Coronary artery (tissue), 2 donors: ENCODE measurements around the gene ANO1.
A peak's percentile ranks its signal among the peaks of the same experiment; 100 is the strongest.

ENCODE experiments used
- DNase-seq: peaks from one replicate; pipeline ENCODE4 v3.0.0-alpha.2; 2017; ENCODE audit warnings: low spot score
- H3K27ac ChIP-seq, 2 donors: fragments of 200-600 bp; sonication (generic); one replicate each; pipeline ENCODE4 v1.5.1; 2016 to 2019
- H3K4me3 ChIP-seq: fragments of 200-600 bp; sonication (generic); 2 replicates; pipeline ENCODE4 v1.5.1; 2016; ENCODE audit warnings: mild to moderate bottlenecking, moderate library complexity
- TF ChIP-seq, protein P1 (sequence below): fragments of 200-600 bp; sonication (generic); IDR thresholded peaks from one replicate; pipeline ENCODE4 v1.5.1; 2019; ENCODE audit warnings: antibody characterized with exemption

ANO1 gene

DNA sequence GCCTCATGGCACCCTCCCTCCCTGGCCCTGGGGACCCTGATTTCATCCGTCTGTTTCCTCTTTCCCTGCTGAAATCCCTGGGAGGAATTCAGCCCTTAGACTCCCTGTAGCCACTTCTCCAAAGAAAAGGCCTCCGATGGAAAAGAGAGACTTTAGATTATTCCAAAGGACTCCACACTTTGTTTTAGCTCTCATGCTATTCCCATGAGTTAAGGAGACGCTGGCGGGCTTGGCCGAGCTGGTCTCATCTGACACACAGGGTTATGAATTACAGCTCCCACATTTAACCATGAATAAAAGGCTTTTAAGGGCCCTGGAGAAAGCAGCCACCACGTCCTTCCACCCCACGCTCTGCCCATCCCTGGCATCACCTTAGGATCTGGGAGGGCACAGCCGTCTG lies 57.0 kb downstream of the ANO1 start:
- DNase-seq, result no peak
- TF ChIP-seq, protein P1, sequence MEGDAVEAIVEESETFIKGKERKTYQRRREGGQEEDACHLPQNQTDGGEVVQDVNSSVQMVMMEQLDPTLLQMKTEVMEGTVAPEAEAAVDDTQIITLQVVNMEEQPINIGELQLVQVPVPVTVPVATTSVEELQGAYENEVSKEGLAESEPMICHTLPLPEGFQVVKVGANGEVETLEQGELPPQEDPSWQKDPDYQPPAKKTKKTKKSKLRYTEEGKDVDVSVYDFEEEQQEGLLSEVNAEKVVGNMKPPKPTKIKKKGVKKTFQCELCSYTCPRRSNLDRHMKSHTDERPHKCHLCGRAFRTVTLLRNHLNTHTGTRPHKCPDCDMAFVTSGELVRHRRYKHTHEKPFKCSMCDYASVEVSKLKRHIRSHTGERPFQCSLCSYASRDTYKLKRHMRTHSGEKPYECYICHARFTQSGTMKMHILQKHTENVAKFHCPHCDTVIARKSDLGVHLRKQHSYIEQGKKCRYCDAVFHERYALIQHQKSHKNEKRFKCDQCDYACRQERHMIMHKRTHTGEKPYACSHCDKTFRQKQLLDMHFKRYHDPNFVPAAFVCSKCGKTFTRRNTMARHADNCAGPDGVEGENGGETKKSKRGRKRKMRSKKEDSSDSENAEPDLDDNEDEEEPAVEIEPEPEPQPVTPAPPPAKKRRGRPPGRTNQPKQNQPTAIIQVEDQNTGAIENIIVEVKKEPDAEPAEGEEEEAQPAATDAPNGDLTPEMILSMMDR, result no peak
- H3K27ac ChIP-seq, result peak overlapping the region; percentile 38 to 76
- peak overlapping the region; percentile 46 for H3K4me3 ChIP-seq

GRCh38 chr11:70135625-70136059 lies 57.5 kb downstream of the ANO1 start:
- H3K4me3 ChIP-seq, result peak overlapping the region; percentile 46
- no peak for DNase-seq
- TF ChIP-seq, protein P1, result no peak
- peak overlapping the region; percentile 38 to 76 for H3K27ac ChIP-seq

DNA sequence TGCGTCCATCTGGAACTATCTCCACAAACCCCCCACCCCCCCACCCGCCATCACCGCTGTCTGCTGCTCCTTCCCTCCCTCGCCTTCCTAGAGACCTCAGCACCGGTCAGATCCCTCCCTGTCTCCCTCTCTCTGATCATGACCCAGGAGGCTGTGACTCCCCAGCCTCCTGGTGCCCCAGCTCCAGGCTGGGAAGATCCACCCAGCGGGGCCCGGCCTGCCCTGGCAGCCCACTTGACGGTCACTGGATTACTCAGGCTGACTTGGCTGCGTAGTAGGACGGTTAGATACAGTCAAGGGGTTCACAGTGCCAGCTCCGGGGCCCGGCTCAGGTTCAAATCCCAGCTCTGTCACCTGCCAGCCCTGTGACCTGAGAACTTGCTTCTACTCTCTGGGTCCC lies 59.3 kb downstream of the ANO1 start:
- Histone ChIP-seq H3K27ac (no peak overlapping the region), H3K4me3 (no peak overlapping the region)
- no peak for DNase-seq
- TF ChIP-seq, protein P1, result no peak

DNA sequence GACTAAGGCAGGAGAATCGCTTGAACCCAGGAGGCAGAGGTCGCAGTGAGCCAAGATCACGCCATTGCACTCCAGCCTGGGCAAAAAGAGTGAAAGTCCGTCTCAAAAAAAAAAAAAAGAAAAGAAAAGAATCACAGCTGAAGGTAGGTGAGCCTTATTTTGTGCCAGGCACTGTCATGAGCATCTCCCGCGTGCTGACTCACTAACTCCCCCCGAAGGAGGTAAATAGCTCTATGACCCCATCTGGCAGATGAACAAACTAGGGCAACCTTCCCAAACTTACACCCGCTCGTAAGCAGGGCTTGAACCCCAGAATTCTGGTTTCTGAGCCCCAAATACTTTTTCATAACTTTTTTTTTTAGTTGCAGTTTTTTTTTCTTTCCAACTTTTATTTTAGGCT lies 60.3 kb downstream of the ANO1 start:
- no peak for DNase-seq
- no peak overlapping the region for H3K27ac ChIP-seq
- TF ChIP-seq, protein P1, result no peak
- no peak overlapping the region for H3K4me3 ChIP-seq

GRCh38 chr11:70139785-70140410 lies 61.8 kb downstream of the ANO1 start:
- TF ChIP-seq, protein P1, result no peak
- Histone ChIP-seq H3K4me3 (no peak overlapping the region), H3K27ac (no peak overlapping the region)
- no peak for DNase-seq

DNA sequence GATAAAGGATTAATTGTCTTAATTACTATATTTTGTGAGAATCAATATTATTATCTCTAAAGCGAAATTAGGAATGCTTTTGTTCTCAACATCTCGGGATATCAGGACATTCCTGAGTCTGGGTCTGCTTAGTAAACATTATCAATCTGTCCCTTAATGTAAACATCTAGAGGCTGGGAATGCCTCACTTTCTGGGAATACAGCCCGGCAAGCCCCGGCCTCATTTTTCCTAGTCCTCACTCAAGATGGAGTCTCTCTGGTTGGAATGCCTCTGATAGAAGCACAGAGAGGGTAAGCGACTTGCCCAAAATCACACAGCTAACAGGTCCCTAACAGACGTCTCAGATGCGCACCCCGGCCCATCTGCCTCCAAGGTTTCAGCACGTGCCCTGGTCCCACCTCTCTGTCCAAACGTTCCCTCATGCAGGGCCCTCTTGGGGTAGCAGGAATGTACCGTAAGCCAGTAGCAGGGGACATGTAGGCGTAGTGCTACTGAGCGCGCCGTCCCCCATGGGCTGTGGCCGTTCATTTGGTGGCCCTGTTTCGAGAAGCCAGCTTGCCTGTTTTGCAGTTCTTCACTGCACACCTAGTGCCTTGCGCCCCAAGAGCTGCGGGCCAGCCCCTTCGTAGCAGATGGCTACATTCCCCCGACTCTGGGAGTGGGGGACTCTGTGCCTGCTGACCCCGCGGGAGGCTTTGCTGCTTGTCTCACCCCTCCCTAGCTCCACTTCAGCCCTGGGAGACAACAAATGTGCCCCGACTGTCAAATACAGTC lies 62.8 kb downstream of the ANO1 start:
- Histone ChIP-seq H3K4me3 (no peak overlapping the region), H3K27ac (no peak overlapping the region)
- DNase-seq, result no peak
- TF ChIP-seq, protein P1, result no peak
